Activated T-helper 17 cell treated with anti-CD3 and anti-CD28 coated beads, Interleukin-2, amount 50 U/mL, for 72 hours (primary cell): ENCODE results near the gene ART1. TPM values are rescaled to one million over a fixed set of nuclear protein-coding genes. Genes with fewer than 3 reads are reported as not detected.
"Not testable (repeated sequence)": the region's sequence is repeated elsewhere in the genome, so short reads cannot be mapped to it uniquely, and the experiment has no call there.

Experiments used
- ATAC-seq: fragments of 150-1000 bp; cut with Tn5 transposase; replicated peaks from 2 replicates; pipeline ENCODE4 v1.10.0; 2021; ENCODE audit warnings: mild to moderate bottlenecking, moderate library complexity
- H3K27ac Mint-ChIP-seq: one replicate; pipeline ENCODE4 v1.8.0; 2022; ENCODE audit warnings: mixed read lengths
- H3K27me3 Mint-ChIP-seq: one replicate; pipeline ENCODE4 v1.8.0; 2022; ENCODE audit warnings: mixed read lengths
- H3K36me3 Mint-ChIP-seq: one replicate; pipeline ENCODE4 v1.8.0; 2022; ENCODE audit warnings: low read depth, mild to moderate bottlenecking, mixed read lengths
- H3K4me1 Mint-ChIP-seq: one replicate; pipeline ENCODE4 v1.8.0; 2022; ENCODE audit warnings: mixed read lengths
- H3K4me3 Mint-ChIP-seq: one replicate; pipeline ENCODE4 v1.8.0; 2022; ENCODE audit warnings: mild to moderate bottlenecking, mixed read lengths
- H3K9me3 Mint-ChIP-seq: one replicate; pipeline ENCODE4 v1.8.0; 2022; ENCODE audit warnings: mixed read lengths
- total RNA-seq, 2 donors: library from RNA; stranded (reverse); gene quantifications; one replicate each; pipeline ENCODE4 v1.2.3, GENCODE V29; 2022

ART1 gene
- total RNA-seq, 2 donors from 2014 or later = not detected

DNA sequence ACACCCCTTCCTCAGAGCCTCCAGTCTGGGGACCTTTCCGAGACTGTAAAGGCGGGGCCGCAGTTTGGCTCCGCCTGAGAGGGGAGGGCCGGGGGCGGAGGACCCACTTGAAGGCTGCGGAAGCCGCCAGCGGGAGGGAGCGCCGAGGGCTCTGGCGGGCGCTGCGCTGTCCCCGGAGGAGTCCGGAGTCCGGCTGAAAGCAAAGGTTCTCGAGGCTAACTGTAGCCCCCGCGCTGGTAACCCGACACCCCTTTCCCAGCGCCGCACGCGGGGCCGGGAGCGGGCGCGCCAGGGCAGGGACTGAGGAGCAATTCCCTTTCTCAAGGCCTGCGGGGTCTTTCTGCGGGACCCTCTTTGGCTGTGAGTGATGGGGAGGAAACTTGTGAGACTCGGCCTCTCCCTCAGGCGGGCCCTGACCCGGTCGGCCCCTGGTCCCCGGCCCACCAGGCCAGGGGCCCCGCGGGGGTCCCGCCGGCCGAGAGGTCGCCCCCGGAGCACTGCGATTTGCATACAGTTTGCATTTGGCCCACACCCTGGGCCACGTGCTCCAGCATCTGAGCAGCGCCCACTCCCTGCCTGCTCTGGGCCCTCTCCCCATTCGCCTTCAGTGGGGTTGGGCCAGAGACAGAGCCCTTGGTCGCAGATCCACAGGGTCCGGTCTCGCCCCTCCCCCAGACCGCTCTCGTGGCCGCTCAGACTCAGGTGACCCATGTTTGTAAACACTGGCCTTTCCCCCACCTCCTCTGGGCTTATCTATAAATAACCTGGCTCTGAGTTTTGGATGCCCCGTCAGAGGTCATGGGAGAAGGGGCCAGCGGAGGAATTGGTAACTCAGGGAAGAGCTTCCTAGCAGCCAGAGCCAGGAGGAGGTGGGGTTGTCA lies 2.6 kb upstream of the ART1 start:
- no peak overlapping the region for H3K27ac Mint-ChIP-seq

DNA sequence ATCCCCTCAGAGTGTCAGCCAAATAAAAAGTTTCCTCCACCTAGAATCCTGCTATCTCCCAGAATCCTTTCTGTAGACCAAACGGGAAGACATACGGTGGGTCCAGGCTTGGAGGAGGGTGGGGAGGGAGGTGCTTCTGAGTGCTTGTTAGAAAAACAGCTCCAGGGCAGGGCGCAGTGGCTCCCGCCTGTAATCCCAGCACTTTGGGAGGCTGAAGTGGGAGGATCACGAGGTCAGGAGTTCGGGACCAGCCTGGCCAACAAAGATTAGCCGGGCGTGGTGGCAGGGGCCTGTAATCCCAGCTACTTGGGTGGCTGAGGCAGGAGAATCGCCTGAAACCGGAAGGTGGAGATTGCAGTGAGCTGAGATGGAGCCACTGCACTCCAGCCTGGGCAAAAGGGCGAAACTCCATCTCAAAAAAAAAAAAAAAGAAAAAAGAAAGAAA lies 1.8 kb upstream of the ART1 start:
- H3K9me3 Mint-ChIP-seq, H3K4me1 Mint-ChIP-seq, H3K27ac Mint-ChIP-seq, H3K36me3 Mint-ChIP-seq, ATAC-seq: not testable (repeated sequence)
- Mint-ChIP-seq H3K4me3 (peak overlapping the region; percentile 58), H3K27me3 (peaks cover 16% of the 10 kb centered on the region)

More for the DNA sequence above, 2.6 kb upstream of the ART1 start:
- peak; percentile 88 for ATAC-seq
- Mint-ChIP-seq H3K27me3 (peaks cover 15% of the 10 kb centered on the region), H3K4me3 (peak overlapping the region; percentile 58), H3K36me3 (no peaks in the 10 kb centered on the region), H3K4me1 (no peaks in the 10 kb centered on the region), H3K9me3 (no peaks in the 10 kb centered on the region)

DNA sequence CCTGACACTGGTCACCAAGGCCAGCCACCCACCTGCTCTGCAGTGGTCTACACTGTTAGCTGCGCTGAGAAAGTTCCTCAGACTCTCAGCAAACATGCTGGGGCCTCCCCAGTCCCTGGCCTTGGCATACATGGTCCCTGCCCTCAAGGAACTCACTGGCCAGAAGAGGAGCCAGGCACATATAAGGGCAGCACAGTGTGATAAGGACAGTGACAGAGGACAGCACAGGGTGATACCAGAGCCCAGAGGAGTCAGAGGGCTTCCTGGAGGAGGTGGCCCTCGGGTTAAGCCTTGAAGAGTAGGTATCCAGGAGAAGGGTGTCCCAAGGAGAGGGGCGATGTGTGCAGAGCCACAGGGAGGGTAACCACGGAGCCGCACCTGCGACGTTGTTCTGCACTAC lies 624 bp downstream of the ART1 start:
- peaks cover 36% of the 10 kb centered on the region for H3K27me3 Mint-ChIP-seq
- no peak overlapping the region for H3K4me3 Mint-ChIP-seq
- H3K36me3 Mint-ChIP-seq = no peaks in the 10 kb centered on the region
- no peaks in the 10 kb centered on the region for H3K9me3 Mint-ChIP-seq
- H3K4me1 Mint-ChIP-seq = no peaks in the 10 kb centered on the region
- no peak overlapping the region for H3K27ac Mint-ChIP-seq
- no peak for ATAC-seq

DNA sequence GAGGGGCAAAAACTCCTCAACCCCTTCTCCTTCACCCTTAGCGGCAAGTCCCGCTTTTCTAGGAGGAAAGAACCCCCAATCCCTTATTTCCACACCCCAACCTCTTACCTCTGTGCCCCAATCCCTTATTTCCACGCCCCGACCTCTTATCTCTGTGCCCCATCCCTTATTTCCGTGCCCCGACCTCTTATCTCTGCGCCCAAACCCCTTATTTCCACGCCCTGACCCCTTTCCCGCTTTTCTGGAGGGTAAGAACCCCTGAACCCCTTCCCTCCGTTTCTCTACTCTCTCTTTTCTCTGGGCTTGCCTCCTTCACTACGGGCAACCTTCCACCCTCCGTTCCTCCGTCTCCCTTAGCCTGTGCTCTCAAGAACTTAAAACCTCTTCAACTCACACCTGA lies 3.9 kb downstream of the ART1 start:
- H3K27ac Mint-ChIP-seq, ATAC-seq, H3K36me3 Mint-ChIP-seq, H3K4me3 Mint-ChIP-seq, H3K4me1 Mint-ChIP-seq, H3K9me3 Mint-ChIP-seq: not testable (repeated sequence)
- peaks cover 43% of the 10 kb centered on the region for H3K27me3 Mint-ChIP-seq

DNA sequence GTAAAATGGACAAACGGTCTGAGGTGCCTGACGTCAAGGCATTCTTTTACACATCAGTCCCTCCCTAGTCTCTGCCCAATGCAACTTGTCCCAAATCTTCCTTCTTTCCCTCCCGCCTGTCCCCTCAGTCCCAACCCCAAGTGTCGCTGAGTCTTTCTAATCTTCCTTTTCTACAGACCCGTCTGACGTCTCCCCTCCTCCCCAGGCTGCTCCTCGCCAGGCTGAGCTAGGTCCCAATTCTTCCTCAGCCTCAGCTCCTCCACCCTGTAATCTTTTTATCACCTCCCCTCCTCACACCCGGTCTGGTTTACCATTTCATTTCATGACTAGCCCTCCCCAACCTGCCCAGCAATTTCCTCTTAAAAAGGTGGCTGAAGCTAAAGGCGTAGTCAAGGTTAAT lies 4.4 kb downstream of the ART1 start:
- not testable (repeated sequence) for H3K36me3 Mint-ChIP-seq, ATAC-seq, H3K4me3 Mint-ChIP-seq, H3K4me1 Mint-ChIP-seq, H3K27ac Mint-ChIP-seq, H3K9me3 Mint-ChIP-seq
- H3K27me3 Mint-ChIP-seq = peaks cover 41% of the 10 kb centered on the region

DNA sequence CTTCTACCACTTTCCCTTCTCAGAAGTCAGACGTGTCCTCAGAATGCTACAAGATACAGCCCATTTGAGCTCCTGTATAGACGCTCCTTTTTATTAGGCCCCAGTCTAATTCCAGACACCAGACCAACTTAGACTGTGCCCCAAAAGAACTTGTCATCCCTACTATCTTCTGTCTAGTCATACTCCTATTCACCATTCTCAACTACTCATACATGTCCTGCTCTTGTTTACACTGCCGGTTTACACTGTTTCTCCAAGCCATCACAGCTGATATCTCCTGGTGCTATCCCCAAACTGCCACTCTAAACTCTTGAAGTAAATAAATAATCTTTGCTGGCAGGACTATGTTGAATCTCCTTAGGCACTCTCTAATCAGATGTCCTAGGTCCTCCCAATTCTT lies 7.6 kb downstream of the ART1 start:
- H3K4me3 Mint-ChIP-seq, H3K9me3 Mint-ChIP-seq, H3K36me3 Mint-ChIP-seq, H3K27ac Mint-ChIP-seq, H3K4me1 Mint-ChIP-seq, ATAC-seq: not testable (repeated sequence)
- peaks cover 36% of the 10 kb centered on the region for H3K27me3 Mint-ChIP-seq

DNA sequence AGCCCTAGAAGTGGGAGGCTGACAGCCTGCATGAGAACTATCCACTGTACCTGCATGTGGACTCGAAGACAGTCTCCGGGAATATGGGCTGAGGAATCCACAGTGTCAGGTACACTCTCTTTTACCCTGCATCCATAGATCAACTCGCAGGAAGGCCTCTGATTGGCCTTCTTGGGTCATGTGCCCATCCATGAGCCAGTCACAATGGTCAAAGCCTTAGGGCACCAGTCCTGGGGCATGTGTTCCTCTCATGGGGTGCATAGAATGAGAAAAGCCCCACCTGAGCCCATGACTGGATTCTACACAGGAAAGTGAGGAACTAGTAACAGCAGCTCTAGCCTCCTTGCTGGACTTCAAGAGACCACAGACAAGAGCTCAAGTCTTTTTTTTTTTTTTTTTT lies 10.6 kb downstream of the ART1 start:
- Mint-ChIP-seq H3K9me3 (no peaks in the 10 kb centered on the region), H3K4me1 (no peaks in the 10 kb centered on the region), H3K36me3 (no peaks in the 10 kb centered on the region), H3K27me3 (peaks cover 20% of the 10 kb centered on the region), H3K27ac (no peak overlapping the region), H3K4me3 (no peak overlapping the region)
- ATAC-seq = peak; percentile 26

DNA sequence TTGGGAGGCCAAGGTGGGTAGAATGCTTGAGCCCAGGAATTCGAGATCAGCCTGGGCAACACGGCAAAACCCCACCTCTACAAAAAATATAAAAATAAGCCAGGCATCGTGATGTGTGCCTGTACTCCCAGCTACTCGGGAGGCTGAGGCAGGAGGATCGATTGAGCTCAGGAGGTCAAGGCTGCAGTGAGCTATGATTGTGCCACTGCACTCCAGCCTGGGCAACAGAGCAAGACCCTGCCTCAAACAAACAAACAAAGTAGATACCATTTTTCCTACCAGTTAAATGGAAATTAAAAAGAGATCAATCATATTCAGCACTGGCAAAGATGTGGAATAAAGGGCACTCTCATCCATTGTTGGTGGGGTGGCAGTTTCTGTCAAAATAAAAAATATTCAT lies 12.4 kb downstream of the ART1 start:
- not testable (repeated sequence) for H3K9me3 Mint-ChIP-seq, ATAC-seq, H3K27ac Mint-ChIP-seq, H3K36me3 Mint-ChIP-seq, H3K4me3 Mint-ChIP-seq, H3K4me1 Mint-ChIP-seq, H3K27me3 Mint-ChIP-seq

DNA sequence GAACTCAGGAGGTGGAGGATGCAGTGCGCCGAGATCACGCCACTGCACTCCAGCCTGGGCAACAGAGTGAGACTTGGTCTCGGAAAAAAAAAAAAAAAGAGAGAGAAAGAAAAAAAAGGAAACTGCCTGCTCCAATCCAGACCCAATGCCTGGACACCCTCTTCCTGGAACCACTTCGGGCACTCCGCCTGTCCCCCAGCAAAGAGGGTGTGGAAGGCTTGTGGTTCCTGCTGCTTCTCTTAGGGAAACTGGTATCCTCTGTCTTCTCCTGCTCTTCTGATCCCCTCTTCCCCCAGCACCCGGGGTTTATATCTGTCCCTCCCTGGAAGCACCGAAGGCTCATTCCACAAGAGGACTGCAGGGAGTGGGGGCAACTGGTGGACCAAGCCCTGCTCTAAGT lies 13.3 kb downstream of the ART1 start:
- Mint-ChIP-seq H3K27ac (no peak overlapping the region), H3K9me3 (no peaks in the 10 kb centered on the region), H3K4me1 (no peaks in the 10 kb centered on the region), H3K27me3 (peaks cover 8% of the 10 kb centered on the region), H3K4me3 (no peak overlapping the region), H3K36me3 (no peaks in the 10 kb centered on the region)
- no peak for ATAC-seq

DNA sequence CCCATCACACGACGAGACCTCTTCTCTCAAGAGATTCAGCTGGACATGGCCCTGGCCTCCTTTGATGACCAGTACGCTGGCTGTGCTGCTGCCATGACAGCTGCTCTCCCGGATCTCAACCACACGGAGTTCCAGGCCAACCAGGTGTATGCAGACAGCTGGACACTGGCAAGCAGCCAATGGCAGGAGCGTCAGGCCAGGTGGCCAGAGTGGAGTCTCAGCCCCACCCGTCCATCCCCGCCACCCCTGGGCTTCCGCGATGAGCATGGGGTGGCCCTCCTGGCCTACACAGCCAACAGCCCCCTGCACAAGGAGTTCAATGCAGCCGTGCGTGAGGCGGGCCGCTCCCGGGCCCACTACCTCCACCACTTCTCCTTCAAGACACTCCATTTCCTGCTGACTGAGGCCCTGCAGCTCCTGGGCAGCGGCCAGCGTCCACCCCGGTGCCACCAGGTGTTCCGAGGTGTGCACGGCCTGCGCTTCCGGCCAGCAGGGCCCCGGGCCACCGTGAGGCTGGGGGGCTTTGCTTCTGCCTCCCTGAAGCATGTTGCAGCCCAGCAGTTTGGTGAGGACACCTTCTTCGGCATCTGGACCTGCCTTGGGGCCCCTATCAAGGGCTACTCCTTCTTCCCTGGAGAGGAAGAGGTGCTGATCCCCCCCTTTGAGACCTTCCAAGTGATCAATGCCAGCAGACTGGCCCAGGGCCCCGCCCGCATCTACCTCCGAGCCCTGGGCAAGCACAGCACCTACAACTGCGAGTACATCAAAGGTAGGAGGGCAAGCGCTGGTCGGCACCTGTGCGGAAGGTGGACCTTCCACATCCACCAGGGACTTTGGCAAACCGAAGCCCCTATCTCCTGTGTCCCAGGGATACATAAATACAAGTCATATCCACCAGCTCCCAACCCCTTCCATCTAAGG lies 14.9 kb downstream of the ART1 start:
- Mint-ChIP-seq H3K4me3 (no peak overlapping the region), H3K36me3 (peaks cover 4% of the 10 kb centered on the region), H3K27ac (no peak overlapping the region), H3K4me1 (no peaks in the 10 kb centered on the region), H3K27me3 (peaks cover 8% of the 10 kb centered on the region), H3K9me3 (no peaks in the 10 kb centered on the region)
- no peak for ATAC-seq

DNA sequence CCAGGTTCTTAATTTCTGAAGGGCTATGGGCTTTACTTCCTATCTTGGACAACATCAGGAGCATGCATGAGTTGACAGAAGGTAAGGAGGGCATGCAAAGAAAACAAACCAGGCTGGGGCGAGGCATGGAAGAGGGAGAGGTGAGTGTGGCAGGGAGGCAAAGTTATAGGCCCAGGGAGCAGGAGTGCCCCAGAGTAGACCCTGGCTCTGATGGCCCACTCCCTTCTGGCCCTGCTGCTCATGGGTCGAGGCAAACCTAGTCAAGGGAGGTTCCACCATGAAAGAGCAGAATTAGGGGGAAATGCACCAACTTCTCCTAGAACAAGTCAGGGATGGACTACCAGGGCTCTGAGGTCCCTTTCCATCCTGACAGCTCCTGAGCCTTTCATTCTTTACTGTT lies 16.0 kb downstream of the ART1 start:
- no peak for ATAC-seq
- H3K27ac Mint-ChIP-seq = no peak overlapping the region
- H3K9me3 Mint-ChIP-seq = no peaks in the 10 kb centered on the region
- no peak overlapping the region for H3K4me3 Mint-ChIP-seq
- peaks cover 5% of the 10 kb centered on the region for H3K27me3 Mint-ChIP-seq
- H3K36me3 Mint-ChIP-seq = peaks cover 11% of the 10 kb centered on the region
- H3K4me1 Mint-ChIP-seq = no peaks in the 10 kb centered on the region

DNA sequence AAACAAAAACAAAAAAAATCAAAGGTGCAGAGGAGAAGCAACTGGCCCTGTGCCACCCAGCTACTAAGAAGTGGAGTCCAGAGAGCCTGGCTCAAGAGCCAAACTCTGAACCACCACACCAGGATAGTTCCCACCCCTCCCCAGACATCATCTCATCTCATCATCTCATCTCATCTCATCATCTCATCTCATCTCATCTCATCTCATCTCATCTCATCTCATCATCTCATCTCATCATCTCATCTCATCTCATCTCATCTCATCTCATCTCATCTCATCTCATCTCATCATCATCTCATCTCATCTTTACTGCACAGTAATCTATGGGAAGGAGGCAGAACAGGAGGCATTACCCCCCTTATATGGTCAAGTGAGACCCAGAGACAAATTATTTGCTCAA lies 17.9 kb downstream of the ART1 start:
- H3K9me3 Mint-ChIP-seq = no peaks in the 10 kb centered on the region
- H3K4me1 Mint-ChIP-seq = no peaks in the 10 kb centered on the region
- H3K27ac Mint-ChIP-seq = no peak overlapping the region
- peaks cover 11% of the 10 kb centered on the region for H3K36me3 Mint-ChIP-seq
- H3K27me3 Mint-ChIP-seq = peaks cover 5% of the 10 kb centered on the region
- ATAC-seq = no peak
- H3K4me3 Mint-ChIP-seq = no peak overlapping the region

DNA sequence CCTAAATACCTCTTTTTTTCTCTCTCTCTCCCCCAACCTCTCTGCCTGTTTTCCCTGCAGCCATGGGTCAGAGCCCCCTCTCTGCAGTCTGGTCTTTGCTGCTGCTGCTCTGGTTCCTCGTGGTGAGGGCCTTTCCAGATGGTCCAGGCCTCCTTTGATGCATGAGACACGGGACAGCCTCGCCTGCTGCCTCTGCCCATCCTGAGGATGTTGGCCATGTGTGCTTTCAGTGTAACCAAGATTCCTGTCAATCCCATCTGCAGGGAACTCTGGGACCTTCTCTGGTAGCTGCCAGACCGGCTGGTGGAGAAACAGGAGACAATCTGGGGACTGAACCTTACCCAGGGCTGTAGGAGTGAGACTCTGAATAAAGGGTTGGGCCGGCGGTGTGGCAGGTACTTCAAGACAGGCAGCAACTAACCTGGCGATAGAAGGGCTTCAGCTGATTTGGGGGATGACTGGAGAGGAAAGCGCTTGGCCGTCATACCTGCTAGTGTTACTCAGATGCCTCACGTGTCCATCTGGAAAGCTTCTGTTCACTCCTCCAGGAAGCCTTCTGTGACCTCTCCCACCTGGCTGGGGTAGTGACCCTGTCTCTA lies 19.2 kb downstream of the ART1 start:
- no peak overlapping the region for H3K27ac Mint-ChIP-seq
- H3K9me3 Mint-ChIP-seq = no peaks in the 10 kb centered on the region
- H3K4me1 Mint-ChIP-seq = no peaks in the 10 kb centered on the region
- no peak overlapping the region for H3K4me3 Mint-ChIP-seq
- H3K27me3 Mint-ChIP-seq = no peaks in the 10 kb centered on the region
- peaks cover 24% of the 10 kb centered on the region for H3K36me3 Mint-ChIP-seq
- ATAC-seq = no peak

DNA sequence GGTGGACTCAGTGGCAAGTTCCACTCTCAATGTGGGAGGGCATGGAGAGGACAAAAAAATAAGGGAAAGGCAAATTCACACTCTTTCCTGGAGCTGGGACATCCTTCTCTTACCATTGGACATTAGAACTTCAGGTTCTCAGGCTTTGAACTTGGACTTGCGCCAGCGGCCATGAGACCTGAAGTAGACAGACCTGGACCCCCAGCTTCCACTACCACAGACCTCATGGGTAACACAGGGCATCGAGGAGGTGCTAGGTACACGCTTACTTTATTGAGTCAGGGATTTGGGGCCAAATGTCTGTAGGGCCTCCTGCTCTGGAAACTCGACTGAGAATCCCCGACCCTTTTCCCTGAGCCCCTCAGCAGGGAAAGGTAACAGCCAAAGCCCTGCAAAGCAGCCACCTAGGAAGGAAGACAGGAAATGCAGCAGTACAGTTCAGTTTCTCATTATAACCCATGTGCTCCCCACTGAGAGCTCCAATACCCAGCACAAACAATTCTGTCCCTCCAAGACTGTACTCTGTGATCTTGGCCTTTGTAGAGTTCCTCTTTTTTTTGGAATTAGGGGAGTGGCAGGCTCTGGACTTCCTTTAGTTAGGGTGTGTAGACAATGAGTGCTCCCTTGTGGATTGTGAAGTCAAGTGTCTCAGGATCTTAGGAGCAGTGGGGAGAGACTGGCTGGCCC lies 20.6 kb downstream of the ART1 start:
- no peaks in the 10 kb centered on the region for H3K27me3 Mint-ChIP-seq
- H3K36me3 Mint-ChIP-seq = peaks cover 34% of the 10 kb centered on the region
- no peak overlapping the region for H3K4me3 Mint-ChIP-seq
- H3K9me3 Mint-ChIP-seq = no peaks in the 10 kb centered on the region
- no peaks in the 10 kb centered on the region for H3K4me1 Mint-ChIP-seq
- no peak for ATAC-seq
- H3K27ac Mint-ChIP-seq = peak overlapping the region; percentile 12
